Glomerular endothelial cell (primary cell): ENCODE results near the gene STK39. TPM values are rescaled to one million over a fixed set of nuclear protein-coding genes. Genes with fewer than 3 reads are reported as not detected.

Source experiments
- DNase-seq: peaks from one replicate; pipeline ENCODE4 v3.0.0-alpha.2; 2011; ENCODE audit warnings: low read depth, low spot score; ENCODE audit errors: extremely low read depth
- total RNA-seq: library from RNA; depleted of rRNA; stranded (reverse); fragments of >200 nt; gene quantifications from 2 replicates; pipeline ENCODE4 v1.2.3, GENCODE V29; 2015

STK39 gene
- total RNA-seq, 1 donor from 2014 or later, result 11.8 TPM

- no peak for DNase-seq
Measured at GRCh38 chr2:168185583-168186274, 61.7 kb downstream of the STK39 start.

DNA sequence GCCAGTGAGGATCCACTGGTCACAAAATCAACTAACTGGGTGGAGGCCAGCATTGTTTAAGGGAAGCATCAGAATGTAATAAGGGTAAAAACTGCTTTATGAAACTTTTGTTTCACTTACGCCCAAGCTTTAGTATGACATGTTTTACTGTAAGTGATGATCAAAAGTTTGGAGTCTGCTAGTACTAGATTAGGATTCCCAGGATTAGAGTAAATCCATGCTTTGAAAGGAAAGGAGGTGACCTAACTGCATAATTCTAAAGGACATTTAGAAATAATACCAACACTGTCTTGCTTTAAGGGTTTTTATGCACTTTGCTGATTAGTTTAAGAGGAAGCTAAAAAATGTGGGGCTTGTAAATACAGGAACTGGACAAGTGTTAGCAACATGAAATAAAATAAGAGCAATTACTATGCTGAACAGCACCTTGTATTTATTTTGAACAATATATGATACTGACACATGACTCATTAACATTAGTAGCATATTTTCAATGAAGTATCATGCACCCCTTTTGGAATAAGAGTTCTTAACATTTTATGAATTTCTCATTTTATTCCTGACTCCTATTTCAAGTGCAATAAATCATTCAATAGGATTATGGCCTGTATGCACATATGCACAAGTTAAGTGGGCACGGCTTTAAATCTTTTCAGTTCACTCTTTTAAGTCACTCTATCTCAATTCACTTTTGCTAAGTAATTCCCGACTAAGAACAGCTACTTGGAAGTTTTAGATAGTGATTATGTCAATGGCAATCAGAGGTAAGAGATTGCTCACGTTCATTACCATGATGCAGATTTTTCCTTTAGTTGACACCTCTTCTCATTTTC lies 62.5 kb downstream of the STK39 start:
- DNase-seq, result no peak

DNA sequence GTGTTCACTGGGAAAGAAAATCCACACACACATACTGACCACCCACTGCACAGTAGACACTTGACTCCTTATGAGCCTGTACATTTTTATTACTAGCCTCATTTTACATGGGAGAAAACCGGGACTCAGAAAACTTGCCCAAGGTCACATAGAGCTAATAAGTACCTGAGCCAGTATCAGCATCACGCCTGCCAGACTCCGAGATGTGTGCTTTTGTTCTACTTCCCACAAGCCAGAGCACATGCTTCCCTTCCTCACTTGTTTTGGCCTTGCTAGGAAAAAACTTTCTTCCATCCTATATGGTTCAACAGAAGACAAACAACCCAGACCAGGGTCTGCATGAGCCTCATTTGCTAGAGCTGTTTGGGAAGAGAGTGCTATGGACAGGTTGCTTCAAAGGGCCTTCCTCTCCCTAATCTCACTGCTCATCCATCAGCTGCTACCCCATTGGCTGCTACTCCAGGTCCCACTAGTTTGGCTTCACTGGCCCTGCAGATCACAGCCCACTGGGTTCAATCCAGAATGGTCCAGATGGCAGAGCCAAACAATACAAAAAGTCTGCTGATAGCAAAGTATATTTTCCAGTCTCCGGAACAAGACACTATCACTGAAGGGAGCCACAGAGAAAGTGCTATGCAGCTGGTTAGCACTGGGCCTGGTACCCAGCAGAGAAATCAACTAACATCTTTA lies 63.9 kb downstream of the STK39 start:
- DNase-seq, result no peak

DNA sequence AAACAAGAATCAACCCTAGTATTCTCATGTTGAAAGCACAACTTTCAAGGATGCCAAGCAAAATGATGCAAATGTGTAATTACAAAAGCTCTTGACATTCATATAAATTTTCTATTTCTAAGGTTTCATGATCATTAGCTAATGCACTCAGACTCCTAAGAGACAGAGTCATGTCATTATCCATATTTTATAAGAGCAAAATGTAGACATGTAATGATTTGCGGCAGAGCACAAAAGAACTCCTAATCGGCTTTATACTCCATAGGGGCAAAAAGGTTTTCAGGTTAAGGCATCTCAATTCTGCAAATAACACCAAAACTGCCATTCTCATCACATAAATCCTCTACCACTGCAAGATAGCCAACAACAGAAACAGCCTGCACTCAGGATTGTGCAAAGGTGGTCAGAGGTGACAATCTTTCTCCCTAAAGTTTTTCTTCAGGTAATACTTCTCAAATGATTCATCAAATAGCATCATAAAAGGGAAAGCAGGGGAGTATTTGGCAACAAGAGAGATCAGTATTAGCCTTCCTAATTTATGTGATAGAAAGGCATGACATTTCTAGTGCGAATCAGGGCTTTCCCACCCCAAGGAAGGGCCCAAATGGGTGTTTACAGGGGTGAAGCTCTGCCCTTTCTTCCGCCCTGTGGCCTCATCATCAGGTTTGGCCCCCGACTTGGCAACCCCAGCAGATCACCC lies 64.7 kb downstream of the STK39 start:
- DNase-seq, result no peak

GRCh38 chr2:168181825-168182224 lies 65.6 kb downstream of the STK39 start:
- no peak for DNase-seq

- no peak for DNase-seq
Measured at GRCh38 chr2:168180914-168181313, 66.5 kb downstream of the STK39 start.

DNA sequence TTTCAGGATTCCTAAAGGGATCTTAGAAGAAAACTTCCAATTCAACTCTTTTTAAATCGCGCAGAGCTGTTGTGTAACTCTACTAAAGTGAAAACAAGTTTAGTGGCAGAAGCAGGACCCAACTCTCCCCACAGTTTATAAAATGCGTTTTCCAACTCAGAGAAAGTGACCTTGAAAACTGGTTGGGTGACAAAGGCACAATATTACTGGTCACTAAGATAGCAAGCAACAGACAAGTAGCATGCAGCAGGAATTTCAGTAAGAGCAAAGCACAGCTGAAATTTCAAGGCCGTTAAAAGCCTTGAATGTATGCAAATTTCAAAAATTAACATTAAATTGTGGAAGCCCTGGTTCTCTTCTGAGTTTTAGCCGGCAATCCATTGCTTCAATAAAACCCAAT lies 66.9 kb downstream of the STK39 start:
- no peak for DNase-seq

- no peak for DNase-seq
Measured at GRCh38 chr2:168179592-168179991, 67.8 kb downstream of the STK39 start.

- DNase-seq, result no peak
Measured at GRCh38 chr2:168178520-168179324, 68.7 kb downstream of the STK39 start.

DNA sequence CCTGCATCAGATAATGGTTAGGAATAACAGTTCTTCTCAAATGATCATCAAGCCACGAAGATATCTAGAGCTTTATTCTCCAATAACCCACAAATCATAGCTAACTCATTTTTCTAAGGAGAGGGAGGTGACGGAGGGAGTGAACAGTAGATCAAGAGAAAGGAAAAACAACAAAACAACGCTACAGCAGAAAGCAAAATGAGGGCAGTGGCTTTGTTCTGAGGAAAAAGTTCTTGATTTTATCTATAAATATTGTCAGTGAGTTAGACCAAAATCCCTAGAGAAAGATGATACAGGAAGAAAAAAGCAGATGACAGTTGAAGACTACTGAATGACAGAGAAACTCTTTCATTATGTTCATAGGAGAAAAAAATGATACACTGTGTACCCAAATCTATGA lies 71.0 kb downstream of the STK39 start:
- no peak for DNase-seq

- DNase-seq, result no peak
Measured at GRCh38 chr2:168175469-168175868, 71.9 kb downstream of the STK39 start.

DNA sequence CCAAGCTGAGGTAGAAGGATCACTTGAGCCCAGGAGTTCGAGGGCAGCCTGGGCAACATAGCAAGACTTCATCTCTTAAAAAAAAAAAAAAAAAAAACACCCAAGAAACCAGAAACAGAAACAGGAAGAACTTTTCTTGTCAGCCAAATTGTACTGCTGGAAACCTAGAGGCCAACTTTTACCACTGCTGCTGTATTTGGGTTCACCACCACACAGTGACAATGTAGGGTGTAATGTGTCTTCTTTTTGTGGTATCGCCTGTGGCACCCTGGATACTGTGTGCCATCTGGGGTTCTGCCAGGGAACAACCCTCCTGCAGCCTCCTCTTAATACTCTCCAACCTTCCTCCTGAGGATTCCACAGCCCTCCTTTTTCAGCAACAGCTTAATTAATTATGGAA lies 72.6 kb downstream of the STK39 start:
- DNase-seq, result no peak

DNA sequence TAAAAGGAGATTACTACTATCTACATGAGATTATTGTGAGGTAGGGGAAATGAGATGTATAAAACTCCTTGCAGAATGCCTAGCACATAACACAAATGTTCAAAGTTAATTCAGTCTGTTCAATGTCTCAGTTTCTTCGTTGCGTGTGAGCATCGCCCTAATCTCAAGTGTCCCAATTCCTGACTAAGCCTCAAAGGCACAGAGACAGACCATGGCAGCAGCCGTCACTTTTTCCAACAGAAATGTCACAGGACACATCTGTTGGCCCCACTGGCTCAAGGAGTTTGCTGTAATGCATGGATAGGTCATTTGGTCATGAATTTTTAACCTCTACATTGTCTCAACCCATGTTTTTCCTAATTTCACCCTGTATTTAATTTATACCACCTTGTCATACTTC lies 75.3 kb downstream of the STK39 start:
- no peak for DNase-seq

DNA sequence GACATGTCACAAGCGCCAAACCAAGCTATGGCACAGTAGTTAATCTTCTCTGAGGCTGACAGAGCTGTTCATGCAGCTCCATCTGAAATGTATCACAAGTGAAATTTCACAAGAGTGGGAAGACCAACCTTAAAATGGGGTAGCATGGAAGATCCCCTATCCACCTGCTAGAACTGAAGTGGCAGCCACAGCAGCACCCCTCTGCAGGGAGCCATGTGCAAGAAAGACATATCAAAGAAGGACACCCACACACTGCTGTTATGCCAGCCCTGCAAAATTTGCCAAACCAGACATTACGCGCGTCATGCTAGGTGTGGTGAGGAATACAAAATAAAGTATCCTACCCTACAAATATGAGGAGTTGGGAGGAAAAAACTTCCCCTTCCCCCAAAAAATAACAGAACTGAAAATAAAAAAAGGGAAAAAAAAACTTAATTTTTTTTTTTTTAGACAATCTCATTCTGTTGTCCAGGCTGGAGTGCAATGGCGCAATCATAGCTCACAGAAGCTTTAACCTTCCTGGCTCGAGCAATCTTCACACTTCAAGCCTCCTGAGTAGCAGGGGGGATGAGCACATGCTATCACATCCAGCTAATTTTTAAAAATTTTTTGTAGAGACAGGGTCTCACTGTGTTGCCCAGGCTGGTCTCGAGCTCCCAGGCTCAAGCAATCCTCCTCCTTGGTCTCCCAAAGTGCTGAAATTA lies 76.2 kb downstream of the STK39 start:
- DNase-seq, result no peak

DNA sequence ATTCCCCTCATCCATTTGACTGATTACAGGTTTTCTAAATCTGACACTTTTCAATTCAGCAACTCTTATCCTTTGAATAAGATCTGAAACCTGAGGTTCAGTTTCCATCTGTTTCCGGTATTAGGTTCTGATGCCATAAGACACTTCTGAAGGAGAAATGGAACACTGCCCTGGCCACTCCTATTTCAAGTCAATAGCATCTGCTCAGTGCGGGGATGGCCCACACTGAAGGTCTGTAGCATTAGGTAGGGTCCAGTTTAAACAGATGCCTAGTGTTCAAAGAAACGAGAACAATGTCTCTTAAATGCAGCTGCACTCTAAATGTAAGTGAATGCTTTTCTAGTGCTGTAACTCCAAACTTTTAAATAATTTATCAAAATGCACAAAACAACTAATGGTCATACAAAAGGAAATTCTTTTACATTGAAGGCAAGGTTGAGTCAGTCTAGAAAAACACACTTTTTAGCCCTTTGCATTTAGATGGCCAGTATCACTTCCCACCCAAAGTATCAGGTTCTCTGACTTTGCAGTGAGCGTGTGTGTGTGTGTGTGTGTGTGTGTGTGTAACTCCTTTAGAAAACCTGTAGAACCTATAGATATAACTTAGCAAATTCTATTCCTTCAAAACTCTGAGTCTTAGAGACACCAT lies 78.2 kb downstream of the STK39 start:
- DNase-seq, result no peak

GRCh38 chr2:168167511-168168263 lies 79.7 kb downstream of the STK39 start:
- no peak for DNase-seq

- no peak for DNase-seq
Measured at GRCh38 chr2:168166902-168167510, 80.4 kb downstream of the STK39 start.
